GM12874 (cell line): ENCODE results near the gene WNK1.

Experiments
- CTCF ChIP-seq: IDR thresholded peaks from 2 replicates; pipeline ENCODE4 v1.5.1; 2011; ENCODE audit warnings: low read depth, mild to moderate bottlenecking, control low read depth, low read length, moderate library complexity; ENCODE audit not compliant: insufficient read depth

Gene WNK1

GRCh38 chr12:826331-826730 is 74.0 kb downstream of the WNK1 start:
- TF ChIP-seq CTCF: no peak

GRCh38 chr12:828726-829395 is 76.5 kb downstream of the WNK1 start:
- no peak for TF ChIP-seq CTCF

GRCh38 chr12:830111-830867 is 77.9 kb downstream of the WNK1 start:
- TF ChIP-seq CTCF: no peak

- no peak for TF ChIP-seq CTCF
Measured at GRCh38 chr12:835754-836518, 83.6 kb downstream of the WNK1 start.

- TF ChIP-seq CTCF: no peak
Measured at GRCh38 chr12:836952-837351, 84.6 kb downstream of the WNK1 start.

GRCh38 chr12:837548-837947 is 85.2 kb downstream of the WNK1 start:
- no peak for TF ChIP-seq CTCF

GRCh38 chr12:843609-844008 is 91.2 kb downstream of the WNK1 start:
- no peak for TF ChIP-seq CTCF
